Hepatic stellate cell (primary cell): ENCODE measurements around the gene NEK10.
"Not testable (repeated sequence)": the region's sequence is repeated elsewhere in the genome, so short reads cannot be mapped to it uniquely, and the experiment has no call there.

Source experiments
- DNase-seq: peaks from one replicate; pipeline ENCODE4 v3.0.0; 2011; ENCODE audit warnings: low spot score

The NEK10 gene

DNA sequence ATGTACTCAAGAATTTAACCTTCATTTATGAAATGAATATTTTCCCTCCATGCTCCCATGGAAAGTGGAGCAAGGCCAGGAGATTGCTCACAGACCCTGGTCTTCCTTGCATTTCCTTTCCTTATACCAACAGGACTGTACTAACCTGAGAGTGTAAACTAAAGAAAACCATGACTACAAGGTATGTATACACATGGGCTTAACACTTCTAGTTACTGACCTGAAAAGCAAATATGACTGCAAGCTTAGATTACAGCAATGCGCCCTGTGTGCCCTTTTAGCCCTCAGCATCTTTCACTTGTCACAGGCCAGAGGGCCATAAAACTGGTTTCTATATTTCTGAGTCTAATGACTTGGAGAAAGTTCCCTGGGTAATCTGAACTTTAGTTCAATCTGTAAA, 52.1 kb downstream of the NEK10 start:
- no peak for DNase-seq

DNA sequence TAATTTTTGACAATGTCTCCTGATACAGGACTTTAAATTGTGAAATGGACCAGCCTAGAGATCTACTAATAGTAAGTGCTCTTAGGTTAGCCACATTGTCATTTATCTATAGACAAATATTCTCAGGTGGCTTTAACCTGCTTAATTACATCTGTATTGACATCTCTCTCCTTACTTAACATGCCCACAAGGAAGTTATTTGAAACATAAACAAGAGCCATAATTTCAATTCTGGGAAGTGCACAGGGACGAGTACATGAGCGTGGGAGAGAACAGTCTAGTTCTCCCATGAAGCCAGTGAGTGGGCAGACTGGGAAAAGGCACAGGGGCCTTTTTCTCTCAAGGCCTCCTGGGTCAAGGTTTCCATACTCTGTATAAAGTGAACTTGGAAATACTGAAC, 54.2 kb downstream of the NEK10 start:
- DNase-seq: no peak

DNA sequence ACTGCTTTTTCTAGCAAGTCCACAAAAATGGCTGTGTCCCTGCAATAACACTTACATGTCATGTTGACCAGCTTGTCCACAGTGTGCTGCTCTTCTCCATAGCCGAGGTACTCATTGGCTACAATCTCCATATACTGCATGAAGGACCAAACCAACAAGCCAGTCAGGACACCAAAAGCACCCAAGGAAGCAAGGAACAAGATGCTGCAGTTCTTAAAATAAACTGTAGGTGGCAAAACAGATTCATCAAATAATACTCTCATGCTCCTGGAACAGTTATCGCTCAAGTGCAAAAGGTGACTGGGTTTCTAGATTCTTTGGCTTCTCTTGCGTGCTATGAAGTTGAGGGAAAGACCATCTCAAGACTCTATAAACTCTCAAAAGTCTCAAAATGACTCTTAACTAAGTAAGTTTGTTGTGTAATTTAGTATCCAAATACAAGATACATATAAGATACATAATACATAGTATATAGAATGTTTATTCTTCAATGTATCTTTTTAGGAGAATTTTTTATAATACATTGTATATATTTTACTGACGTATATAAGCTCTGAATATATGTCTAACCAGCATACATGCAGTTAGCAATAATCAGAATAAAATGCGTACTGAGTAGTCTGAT, 57.0 kb downstream of the NEK10 start:
- peak; percentile 40 for DNase-seq

DNA sequence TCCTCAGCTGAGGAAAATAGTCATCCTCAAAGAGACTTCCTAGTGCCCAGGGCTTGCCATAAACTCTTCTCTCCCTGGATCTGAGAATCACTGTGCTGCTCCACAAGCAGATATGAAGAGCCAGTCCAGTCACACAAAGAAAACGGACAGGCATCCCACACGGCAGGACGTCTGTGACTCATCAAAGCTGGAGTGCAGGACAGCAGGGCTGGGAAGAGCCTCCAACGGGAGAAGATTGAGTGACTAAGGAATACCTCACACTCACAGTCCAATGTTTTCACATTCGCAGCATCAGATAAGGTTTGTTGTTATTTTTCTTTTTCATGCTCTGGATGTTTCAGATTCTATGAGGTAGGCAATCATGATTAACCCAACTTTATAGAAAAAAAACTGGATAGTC, 57.8 kb downstream of the NEK10 start:
- DNase-seq: peak; percentile 69

DNA sequence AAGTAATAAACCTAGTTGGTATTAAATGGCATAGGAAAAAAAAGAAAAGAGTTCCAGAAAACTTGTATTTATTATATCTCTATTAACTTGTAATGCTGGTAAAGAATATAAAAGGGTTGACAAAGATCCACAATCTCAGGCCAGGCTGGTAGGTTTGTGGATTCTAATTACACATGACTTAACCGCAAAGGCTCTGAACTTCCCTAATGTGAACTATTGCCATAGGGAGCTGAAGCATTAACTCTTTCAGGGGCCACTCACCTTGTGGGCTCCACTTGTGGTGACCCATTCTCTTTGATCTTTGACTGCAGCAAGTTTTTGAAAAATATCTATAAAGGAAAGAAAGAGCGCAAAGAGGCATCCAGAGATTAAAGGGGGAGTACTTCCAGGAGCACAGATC, 58.5 kb downstream of the NEK10 start:
- no peak for DNase-seq

DNA sequence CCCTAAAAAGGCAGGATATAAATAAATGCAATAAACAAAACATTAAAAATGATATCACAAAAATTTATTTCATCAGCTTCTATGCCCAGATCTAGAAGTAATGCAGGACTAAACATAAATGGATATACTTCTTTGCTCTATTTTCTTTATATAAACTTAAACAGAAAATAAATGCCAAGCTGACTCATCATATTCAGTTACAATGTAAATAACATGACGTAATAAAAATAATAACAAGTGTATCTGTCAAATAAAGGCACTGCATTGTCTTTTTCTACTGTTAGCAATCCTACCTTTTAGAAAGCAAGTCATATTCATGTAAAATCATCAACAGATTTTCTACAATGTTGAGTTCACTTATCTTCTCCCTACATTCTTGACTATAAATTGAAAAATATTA, 61.6 kb downstream of the NEK10 start:
- no peak for DNase-seq

DNA sequence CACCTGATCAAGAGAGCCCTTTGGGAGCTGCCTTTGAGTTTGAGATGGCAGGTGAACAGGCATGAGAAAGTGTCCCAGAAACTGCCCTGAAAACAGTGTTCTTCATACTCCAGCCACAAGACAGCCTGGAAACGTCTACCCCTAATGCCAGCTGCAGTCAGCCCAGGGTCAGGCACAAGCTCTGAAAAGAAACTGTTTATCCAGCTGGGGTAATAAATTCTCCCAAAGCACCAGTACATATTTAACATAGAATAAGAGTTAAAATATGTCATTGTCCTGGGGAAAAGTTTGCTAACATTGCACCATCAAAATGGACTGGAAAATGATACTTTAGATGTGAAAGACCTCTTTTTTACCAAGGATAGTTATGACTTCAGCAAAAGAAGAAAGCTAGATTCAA, 66.3 kb downstream of the NEK10 start:
- DNase-seq: no peak

DNA sequence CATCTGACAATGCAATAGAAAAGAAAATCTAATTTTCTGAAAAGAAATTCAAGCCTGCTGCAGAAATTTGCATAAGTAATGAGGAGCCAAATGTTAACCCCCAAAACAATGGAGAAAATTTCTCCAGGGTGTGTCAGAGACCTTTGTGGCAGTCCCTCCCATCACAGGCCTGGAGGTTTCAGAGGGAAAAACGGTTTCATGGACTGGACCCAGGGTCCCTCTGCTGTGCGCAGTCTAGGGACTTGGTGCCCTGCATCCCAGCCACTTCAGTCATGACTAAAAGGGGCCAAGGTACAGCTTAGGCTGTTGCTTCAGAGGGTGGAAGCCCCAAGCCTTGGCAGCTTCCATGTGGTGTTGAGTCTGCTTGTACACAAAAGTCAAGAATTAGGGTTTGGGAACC, 70.2 kb downstream of the NEK10 start:
- not testable (repeated sequence) for DNase-seq

DNA sequence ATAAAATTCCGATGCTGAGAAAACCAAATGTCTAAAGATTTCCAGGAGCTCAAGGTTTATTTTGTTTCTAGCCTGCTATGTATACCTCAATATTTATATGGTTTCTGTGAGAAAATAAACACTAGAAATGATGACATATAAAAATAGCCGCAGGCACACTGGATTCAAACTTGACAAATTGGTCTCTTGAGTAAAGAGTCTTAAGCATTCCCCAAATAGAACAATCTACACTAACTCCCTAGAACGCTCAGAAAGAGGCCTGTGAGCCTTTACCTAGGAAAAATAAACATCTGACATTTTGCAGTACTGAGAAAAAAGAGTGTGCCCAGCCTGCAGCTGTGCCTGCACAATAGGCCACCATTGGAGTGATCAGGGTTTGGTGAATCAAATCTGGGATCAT, 75.2 kb downstream of the NEK10 start:
- peak; percentile 31 for DNase-seq

DNA sequence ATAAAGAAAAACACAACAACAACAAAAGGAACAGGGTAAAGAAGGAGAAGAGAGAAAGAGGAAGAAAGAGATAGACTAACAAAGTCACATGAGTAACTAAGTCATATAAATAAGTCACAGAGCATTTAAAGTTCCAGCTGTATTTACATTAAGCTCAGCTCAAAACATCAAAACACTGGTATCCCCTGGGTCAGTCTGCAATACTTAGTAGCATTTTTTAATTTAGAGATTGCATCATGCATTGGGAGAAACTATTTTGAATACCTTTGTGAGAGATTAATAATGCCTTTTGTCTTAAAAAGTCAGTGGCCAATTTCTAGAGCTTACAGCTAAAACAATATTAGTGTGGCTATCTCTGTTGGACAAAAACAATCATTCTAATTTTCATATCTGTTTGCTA, 78.4 kb downstream of the NEK10 start:
- no peak for DNase-seq

DNA sequence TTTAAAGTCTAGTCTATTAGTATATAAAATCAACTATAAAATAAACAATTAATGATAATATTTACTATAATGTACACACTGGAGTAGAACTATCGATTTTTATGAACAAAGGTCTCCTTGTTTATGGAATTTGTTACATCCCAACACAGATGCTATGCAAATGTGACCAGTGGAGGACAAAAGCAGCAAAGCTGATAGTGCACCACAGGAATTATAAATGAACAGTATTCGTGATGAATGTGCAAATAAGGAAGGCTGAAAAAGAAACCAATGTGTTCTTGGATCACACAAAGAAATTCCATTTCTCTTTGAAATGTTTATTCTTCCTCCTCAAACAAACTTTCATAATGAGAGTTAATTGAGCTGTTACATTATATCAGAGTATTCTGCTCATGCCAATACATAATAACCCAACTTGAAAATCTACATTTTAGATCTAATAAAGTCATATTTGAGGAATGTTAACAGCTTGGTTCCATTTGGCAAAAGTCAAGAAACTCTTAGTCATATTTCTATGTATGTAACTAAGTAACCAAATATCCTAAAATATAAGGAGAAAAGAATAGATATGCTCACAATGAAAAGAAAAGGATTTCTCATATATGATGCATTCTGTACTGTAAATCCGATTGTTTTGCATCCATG, 79.3 kb downstream of the NEK10 start:
- peak; percentile 25 for DNase-seq

DNA sequence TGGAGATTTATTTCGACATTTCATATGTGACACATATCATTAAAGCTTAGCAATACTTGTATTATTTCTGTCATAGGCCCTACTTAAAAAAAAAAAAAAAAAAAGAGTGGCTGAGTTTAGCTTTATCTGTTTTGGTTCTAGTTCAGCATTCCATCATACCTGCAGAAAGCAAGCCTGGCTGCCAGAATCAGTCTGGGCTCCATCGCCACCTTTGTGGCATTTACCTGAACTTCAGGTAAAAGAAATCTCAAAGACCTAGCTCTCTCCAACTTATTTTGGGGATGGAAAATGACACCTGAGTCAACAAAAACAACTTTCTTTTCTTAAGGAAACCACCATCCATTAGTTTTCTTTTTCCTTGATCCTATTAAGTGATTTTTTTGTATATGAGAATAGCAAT, 82.1 kb downstream of the NEK10 start:
- DNase-seq: no peak

DNA sequence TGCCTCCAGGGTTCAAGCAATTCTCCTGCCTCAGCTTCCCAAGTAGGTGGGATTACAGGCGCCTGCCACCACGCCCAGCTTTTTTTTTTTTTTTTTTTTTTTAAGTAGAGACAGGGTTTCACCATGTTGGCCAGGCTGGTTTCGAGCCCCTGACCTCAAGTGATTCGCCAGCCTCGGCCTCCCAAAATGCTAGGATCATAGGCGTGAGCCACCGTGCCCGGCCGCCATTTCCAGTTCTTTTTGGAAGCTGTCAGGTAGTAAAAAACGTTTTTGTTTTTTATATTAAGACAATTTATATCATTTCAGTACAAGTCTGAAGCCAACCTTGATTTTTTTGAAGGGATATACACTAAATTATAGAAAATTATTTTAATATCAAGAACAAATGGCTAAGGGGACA, 82.7 kb downstream of the NEK10 start:
- DNase-seq: not testable (repeated sequence)

DNA sequence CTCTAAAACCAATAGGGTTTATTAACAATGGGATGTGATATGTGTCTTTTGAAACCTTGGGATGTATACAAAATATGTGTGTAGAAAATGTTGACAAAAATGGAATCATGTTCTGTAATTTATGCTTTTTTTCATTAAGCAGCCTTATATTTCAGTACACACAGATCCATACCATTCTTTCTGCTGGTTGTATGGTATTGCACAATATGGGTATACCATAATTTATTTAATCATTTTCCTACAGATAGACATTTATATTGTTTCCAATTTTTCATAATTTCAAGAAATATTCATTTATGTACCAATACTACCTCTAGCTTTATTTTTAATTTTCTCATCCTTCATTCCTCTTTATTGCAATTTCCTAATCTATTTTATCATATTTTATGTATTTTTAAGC, 83.5 kb downstream of the NEK10 start:
- no peak for DNase-seq

DNA sequence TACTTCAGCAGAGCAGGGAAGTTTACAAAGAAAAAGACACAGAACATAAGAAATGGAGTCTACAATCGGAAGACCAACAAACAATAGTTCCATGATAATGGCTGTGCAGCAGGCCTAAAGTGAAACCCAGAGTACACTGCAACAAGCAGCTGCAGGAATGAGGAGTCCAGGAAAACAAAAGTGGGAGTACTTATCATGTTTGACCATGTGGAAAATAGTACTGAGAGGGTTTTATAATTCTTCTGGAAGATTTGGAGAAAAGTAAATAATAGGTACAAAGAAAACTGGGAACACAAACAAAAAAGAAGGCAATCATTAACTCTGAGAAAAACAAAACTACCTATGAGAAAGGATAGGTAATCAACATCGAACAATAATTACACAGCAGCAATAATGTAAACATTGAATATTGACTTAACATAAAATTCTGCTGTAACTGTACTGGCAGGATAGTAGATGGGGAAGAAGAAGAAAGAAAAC, 87.5 kb downstream of the NEK10 start:
- DNase-seq: no peak

DNA sequence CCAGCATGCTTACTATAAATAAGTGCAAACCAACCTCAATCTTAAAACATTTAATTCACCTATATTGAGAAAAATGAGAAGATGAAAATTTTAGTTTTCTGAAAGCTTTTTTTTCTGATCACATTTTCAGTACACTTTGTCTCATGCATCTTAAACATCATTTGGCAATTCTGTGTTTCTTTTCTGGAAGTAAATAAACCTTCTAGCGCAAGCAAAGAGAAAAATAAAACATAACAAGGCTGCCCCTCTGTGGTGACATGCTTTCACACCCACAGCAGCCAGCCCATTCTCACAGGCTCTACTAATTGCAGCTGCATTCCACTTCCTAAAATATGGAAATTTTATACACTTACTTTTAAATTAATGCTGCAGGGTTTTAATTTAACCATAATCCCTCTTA, 90.1 kb downstream of the NEK10 start:
- DNase-seq: no peak

DNA sequence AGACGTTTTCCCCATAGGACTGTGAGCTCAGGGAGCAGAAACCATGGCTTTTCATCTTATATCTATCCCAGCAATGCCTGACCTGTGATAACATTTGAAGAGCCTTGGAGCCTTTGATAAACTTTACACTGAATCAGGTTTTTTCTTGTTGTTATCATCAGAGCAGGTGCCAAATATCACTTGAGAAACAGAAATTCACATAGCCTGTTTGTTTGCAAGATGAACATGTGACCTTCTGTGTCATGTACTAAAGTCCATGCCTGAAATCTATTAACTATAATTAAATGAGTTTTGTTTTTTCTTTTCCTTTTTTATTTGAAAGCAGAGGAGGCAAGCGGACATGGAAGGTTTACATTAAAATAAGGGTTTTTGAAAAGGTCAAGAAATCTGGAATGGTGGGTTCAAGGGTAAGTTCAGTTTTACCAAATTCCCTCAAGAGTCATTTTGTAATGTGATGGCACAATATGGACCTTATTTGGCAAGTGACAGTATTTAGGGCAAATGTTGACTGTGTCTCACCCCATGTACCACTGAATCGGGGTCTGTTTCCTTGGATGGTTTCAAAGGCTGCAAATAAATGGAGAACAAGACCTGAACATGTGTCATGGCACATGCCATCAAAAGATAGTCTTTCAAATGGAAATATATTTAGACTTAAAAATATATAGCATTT, 90.7 kb downstream of the NEK10 start:
- no peak for DNase-seq

DNA sequence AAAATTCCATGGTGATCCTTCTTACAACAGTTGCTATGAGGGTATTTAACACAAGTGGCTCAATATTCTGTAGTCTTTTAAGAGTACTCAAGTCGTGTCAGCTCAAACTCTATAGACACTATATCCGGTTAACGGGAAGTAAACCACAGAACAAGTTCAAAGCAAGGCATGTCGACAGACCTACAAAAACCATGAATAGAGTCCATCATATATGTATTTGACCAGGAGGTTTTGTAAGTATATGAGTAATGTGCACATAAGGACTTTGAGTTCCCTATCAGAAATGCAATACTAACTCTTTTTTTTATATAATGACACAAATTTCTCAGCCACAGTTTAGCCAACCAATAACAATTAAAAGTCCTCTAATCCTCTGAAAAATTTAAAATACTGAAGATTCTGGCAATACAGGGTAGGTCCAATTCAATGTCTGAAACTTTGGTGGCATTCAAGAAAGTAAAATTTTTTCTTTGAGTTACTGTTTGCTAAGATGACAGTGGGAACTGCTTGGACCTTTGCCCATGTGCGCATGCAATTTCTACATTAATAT, 93.7 kb downstream of the NEK10 start:
- no peak for DNase-seq

DNA sequence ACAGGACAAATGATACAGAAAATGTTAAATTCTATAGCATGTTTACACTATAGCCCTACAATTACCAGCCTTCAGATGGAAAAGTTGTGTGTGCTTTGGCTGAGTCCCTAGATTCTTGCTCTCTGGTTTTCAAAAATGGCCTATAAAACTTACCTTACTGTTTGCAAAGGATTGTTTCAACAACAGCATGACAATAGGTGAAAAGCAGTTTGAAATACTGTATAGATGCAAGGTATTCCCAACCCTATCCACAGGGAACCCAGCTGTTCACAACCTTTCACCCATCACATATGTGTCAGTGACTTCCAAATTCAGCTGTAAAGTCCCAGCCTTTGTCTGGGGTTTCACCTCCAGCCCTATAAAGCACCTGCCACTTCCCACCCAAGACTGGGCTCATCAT, 97.3 kb downstream of the NEK10 start:
- no peak for DNase-seq

DNA sequence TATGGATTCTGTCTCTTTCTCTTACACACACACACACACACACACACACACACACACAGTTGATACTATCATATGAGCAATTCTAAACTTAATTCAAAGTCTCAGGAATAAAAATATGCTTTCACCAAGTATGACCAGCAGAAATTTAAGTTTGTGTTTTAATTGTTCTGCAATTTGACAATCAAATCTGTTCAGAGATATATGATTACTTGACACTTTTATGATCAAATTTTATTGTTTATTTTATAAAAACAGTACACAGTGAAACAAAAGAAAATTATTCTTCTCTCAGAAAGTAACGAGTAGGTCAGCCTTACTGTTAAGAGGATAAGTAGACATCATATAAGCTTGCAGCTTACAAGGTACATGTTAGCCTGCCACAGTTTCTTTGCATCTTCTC, 114.3 kb downstream of the NEK10 start:
- no peak for DNase-seq

DNA sequence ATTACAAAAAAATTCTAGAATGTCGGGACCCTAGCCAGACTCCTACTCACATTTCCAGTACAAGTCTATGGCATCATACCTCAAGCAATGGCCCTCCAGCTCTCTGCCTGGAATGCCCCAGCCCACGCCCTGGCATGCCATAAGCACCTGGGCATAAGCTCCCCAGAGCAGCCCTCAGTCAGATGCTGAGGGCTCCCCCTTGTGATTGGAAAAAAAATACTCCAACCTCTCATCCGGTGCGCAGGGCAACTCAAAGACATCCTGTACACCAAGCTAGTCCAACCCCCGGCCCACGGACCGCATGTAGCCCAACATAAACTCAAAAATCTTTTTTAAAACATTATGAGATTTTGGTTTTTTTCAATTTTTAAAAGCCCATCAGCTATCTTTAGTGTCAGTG, 115.4 kb downstream of the NEK10 start:
- DNase-seq: peak; percentile 12

DNA sequence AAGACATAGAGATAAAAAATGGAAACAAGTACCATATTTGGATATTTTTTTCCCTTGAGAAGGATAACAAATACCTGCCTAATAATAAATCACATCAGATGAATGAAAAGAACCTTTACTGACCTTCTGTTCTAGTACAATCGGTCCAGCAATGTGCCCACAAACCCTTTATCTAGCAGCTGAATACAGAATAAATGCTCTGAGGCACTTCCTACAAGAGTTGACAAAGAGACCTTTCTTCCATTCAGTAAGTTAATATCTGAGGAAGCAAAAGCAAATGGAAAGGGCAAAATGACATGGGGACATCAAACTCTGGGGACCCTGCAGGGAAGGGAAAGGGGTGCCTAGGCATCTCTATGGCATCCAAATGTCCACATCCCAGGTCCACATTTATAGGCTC, 115.8 kb downstream of the NEK10 start:
- no peak for DNase-seq

DNA sequence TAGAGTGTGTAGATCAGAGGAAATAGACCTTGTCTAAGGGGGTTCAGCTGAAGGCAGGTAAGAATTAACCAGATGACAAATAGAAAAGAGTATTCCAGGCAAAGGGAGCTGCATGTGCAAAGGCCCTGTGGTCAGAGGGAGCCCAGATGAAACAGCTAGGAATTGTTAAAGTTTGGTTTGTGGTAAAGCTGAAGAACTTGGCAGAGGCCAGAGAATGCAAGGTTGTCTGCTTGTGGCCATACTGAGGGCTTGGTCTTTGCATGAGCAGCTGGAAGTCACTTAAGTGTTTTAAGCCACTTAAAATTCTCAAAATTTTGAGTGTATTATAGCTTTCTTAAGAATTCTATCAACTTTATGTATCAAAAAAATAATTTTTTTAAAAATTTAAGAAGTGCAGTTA, 116.5 kb downstream of the NEK10 start:
- DNase-seq: no peak
